HepG2 (cell line): Measurements from ENCODE around the gene DDX23. TPM values are rescaled to one million over a fixed set of nuclear protein-coding genes. Genes with fewer than 3 reads are reported as not detected.
A peak's percentile ranks its signal among the peaks of the same experiment; 100 is the strongest.

Experiments
- ARID2 ChIP-seq: sonication (generic); formaldehyde crosslinking; IDR thresholded peaks from 2 replicates; pipeline ENCODE4 v1.8.1; 2022; ENCODE audit warnings: mild to moderate bottlenecking, missing genetic modification reagents, borderline replicate concordance
- DBP ChIP-seq: sonication (generic); formaldehyde crosslinking; IDR thresholded peaks from 2 replicates; pipeline ENCODE4 v1.4.0; 2020; ENCODE audit warnings: missing genetic modification reagents; ENCODE audit errors: not compliant biosample characterization
- DNMT1 ChIP-seq: sonication (generic); formaldehyde crosslinking; IDR thresholded peaks from 2 replicates; pipeline ENCODE4 v1.5.1; 2020; ENCODE audit warnings: mild to moderate bottlenecking, missing genetic modification reagents
- FOXP1 ChIP-seq, 2 experiments: fragments of 450-650 bp in 1 of 2; IDR thresholded peaks; 2 replicates each; pipeline ENCODE4 v1.6.1; 2017 to 2018; ENCODE audit warnings: antibody characterized with exemption in 1 of 2
- KAT8 ChIP-seq: IDR thresholded peaks from 2 replicates; pipeline ENCODE4 v1.6.1; 2016; ENCODE audit warnings: missing genetic modification reagents, missing compliant biosample characterization
- MIER2 ChIP-seq: IDR thresholded peaks from 2 replicates; pipeline ENCODE4 v1.6.1; 2016; ENCODE audit warnings: missing biosample characterization, missing genetic modification reagents
- MYNN ChIP-seq: sonication (generic); formaldehyde crosslinking; IDR thresholded peaks from 2 replicates; pipeline ENCODE4 v1.4.0; 2020; ENCODE audit warnings: mild to moderate bottlenecking, low read depth, missing genetic modification reagents
- NR3C1 ChIP-seq: sonication (generic); formaldehyde crosslinking; IDR thresholded peaks from 2 replicates; pipeline ENCODE4 v1.4.0; 2020; ENCODE audit warnings: missing genetic modification reagents
- RBM22 ChIP-seq: fragments of 200-400 bp; formaldehyde crosslinking; optimal IDR thresholded peaks from 2 replicates; pipeline ENCODE3; 2017; ENCODE audit warnings: mild to moderate bottlenecking, low read length, moderate library complexity
- SRSF4 ChIP-seq: fragments of 200-400 bp; formaldehyde crosslinking; IDR thresholded peaks from one replicate; pipeline ENCODE4 v1.6.1; 2018; ENCODE audit warnings: mild to moderate bottlenecking, low read depth, low read length, moderate library complexity; ENCODE audit not compliant: poor library complexity, severe bottlenecking
- TCF7 ChIP-seq: sonication (generic); IDR thresholded peaks from 2 replicates; pipeline ENCODE4 v1.6.1; 2016; ENCODE audit warnings: antibody characterized with exemption, low read depth
- TFE3 ChIP-seq: IDR thresholded peaks from 2 replicates; pipeline ENCODE4 v1.6.1; 2016
- U2AF1 ChIP-seq: fragments of 200-400 bp; formaldehyde crosslinking; optimal IDR thresholded peaks from 2 replicates; pipeline ENCODE3; 2017; ENCODE audit warnings: mild to moderate bottlenecking, low read depth, low read length
- ZBTB46 ChIP-seq: sonication (generic); formaldehyde crosslinking; IDR thresholded peaks from 2 replicates; pipeline ENCODE4 v1.4.0; 2020; ENCODE audit warnings: mild to moderate bottlenecking, missing genetic modification reagents, borderline replicate concordance
- ZBTB7B ChIP-seq: sonication (generic); formaldehyde crosslinking; IDR thresholded peaks from 2 replicates; pipeline ENCODE4 v1.4.0; 2020; ENCODE audit warnings: missing genetic modification reagents
- ZHX1 ChIP-seq: sonication (generic); formaldehyde crosslinking; IDR thresholded peaks from 2 replicates; pipeline ENCODE4 v1.8.1; 2022; ENCODE audit warnings: low read depth, mild to moderate bottlenecking, missing genetic modification reagents
- ZNF121 ChIP-seq: sonication (generic); formaldehyde crosslinking; IDR thresholded peaks from 2 replicates; pipeline ENCODE4 v1.5.0; 2020; ENCODE audit warnings: mild to moderate bottlenecking, missing genetic modification reagents
- ZNF253 ChIP-seq: sonication (generic); formaldehyde crosslinking; IDR thresholded peaks from 2 replicates; pipeline ENCODE4 v1.8.0; 2022; ENCODE audit warnings: mild to moderate bottlenecking, missing genetic modification reagents, borderline replicate concordance
- ZNF335 ChIP-seq: sonication (generic); formaldehyde crosslinking; IDR thresholded peaks from 2 replicates; pipeline ENCODE4 v1.4.0; 2020; ENCODE audit warnings: missing genetic modification reagents
- ZNF501 ChIP-seq: sonication (generic); formaldehyde crosslinking; IDR thresholded peaks from 2 replicates; pipeline ENCODE4 v1.5.1; 2020; ENCODE audit warnings: mild to moderate bottlenecking, moderate library complexity, missing genetic modification reagents
- ZNF776 ChIP-seq: sonication (generic); formaldehyde crosslinking; IDR thresholded peaks from 2 replicates; pipeline ENCODE4 v1.4.0; 2020; ENCODE audit warnings: mild to moderate bottlenecking, missing genetic modification reagents
- ZNF878 ChIP-seq: sonication (generic); formaldehyde crosslinking; IDR thresholded peaks from 2 replicates; pipeline ENCODE4 v1.8.1; 2023; ENCODE audit warnings: mild to moderate bottlenecking, missing genetic modification reagents, moderate library complexity
- ZSCAN20 ChIP-seq: sonication (generic); formaldehyde crosslinking; IDR thresholded peaks from 2 replicates; pipeline ENCODE4 v1.4.0; 2020; ENCODE audit warnings: missing genetic modification reagents, mild to moderate bottlenecking, borderline replicate concordance
- polyA plus RNA-seq, 8 experiments: library from polyadenylated mRNA; depleted of rRNA in 3 of 8; stranded (reverse) in 7 of 8; unstranded in 1 of 8; fragments of >200 nt; fragmentation: Illumina TruSeq in 4 of 8; extraction: Trizol in 4 of 8; gene quantifications; 2 replicates each; pipeline versions ENCODE4 v1.2.1 to v1.2.3, GENCODE V29; 2011 to 2016; ENCODE audit warnings: low read depth in 4 of 8, missing spikeins in 1 of 8, mixed read lengths in 1 of 8; ENCODE audit not compliant: insufficient read depth in 1 of 8
- total RNA-seq, 5 experiments: library from RNA; depleted of rRNA; stranded (reverse); fragments of >200 nt; fragmentation: Illumina TruSeq; extraction: Trizol; gene quantifications; 2 replicates each; pipeline ENCODE4 v1.2.3, GENCODE V29; 2016; ENCODE audit warnings: low read depth in 1 of 5

The DDX23 gene
- total and polyA plus RNA-seq, 2 of the 13 experiments (the other 11 are each of a cell fraction or from before 2014, with no cell fraction given) = 35.7 to 90.0 TPM

GRCh38 chr12:48851883-48852733 lies at the start of gene DDX23 (continued):
- TF ChIP-seq ARID2 (CRISPR knock-in tag) (no peak), ZSCAN20 (CRISPR knock-in tag) (0 out of 2 replicates have a peak, but pooled peaks have one; percentile 28), ZHX1 (0 out of 2 replicates have a peak, but pooled peaks have one; percentile 55), NR3C1 (no peak), ZNF878 (CRISPR knock-in tag) (no peak), SRSF4 (no peak), ZNF776 (peak; percentile 69; the same call in 1 of the 2 replicates), DBP (CRISPR knock-in tag) (no peak), U2AF1 (no peak), KAT8 (CRISPR knock-in tag) (peak; percentile 93), ZNF253 (no peak; the same call in 1 of the 2 replicates), TFE3 (no peak), ZNF335 (peak; percentile 47; the same call in 1 of the 2 replicates), MYNN (CRISPR knock-in tag) (no peak), TCF7 (no peak), RBM22 (no peak), MIER2 (CRISPR knock-in tag) (no peak), FOXP1 (IDR thresholded peaks at IDR 0.05) (no peak), FOXP1 (CRISPR knock-in tag; IDR thresholded peaks at IDR 0.05) (no peak), ZNF501 (peak; percentile 75; the same call in 1 of the 2 replicates), ZBTB46 (CRISPR knock-in tag) (no peak), ZBTB7B (CRISPR knock-in tag) (no peak), ZNF121 (CRISPR knock-in tag) (no peak), DNMT1 (CRISPR knock-in tag) (0 out of 2 replicates have a peak, but pooled peaks have one; percentile 66)
